IMR-90 (cell line): ENCODE data around the gene NKPD1. TPM values are rescaled to one million over a fixed set of nuclear protein-coding genes. Genes with fewer than 3 reads are reported as not detected.

Experiments used
- ATAC-seq: fragments of 200-7000 bp; cut with Tn5 transposase; 2 replicates; pipeline ENCODE4 v1.9.1; 2020; ENCODE audit warnings: low read depth, mild to moderate bottlenecking, moderate library complexity
- BruUV-seq: library from RNA; stranded (reverse); fragments of 400-500 nt; replicated peaks from 2 replicates; lab custom pipeline; 2021; lab: Mats Ljungman, UMichigan
- CTCF ChIA-PET: fragments of 300-600 bp; formaldehyde crosslinking; extraction: SDS; loops from one replicate; lab custom pipeline; 2021; ENCODE audit warnings: antibody characterized with exemption; lab: Yijun Ruan, JAX
- POLR2A ChIA-PET: fragments of 300-600 bp; sonication (Branson Sonifier 250); formaldehyde crosslinking; loops from one replicate; lab custom pipeline; 2022; ENCODE audit warnings: antibody characterized with exemption; ENCODE audit not compliant: unreplicated experiment; lab: Charles Lee
- DNase-seq: peaks from one replicate; pipeline ENCODE4 v3.0.0; 2013
- H2AFZ ChIP-seq: replicated peaks from 2 replicates; pipeline ENCODE3; 2013; ENCODE audit warnings: low read length, mild to moderate bottlenecking; ENCODE audit not compliant: poor library complexity
- H2AK5ac ChIP-seq: 2 replicates; pipeline ENCODE4 v1.6.1; 2013; ENCODE audit warnings: low read depth, low read length, inconsistent platforms
- H2AK9ac ChIP-seq: replicated peaks from 2 replicates; pipeline ENCODE3; 2013; ENCODE audit warnings: mild to moderate bottlenecking, low read depth, low read length, moderate library complexity; ENCODE audit not compliant: poor library complexity
- H2BK120ac ChIP-seq: 2 replicates; pipeline ENCODE4 v1.6.1; 2013; ENCODE audit warnings: low read depth, low read length, inconsistent platforms
- H2BK15ac ChIP-seq: 3 replicates; pipeline ENCODE4 v1.6.1; 2013; ENCODE audit warnings: low read depth, low read length, inconsistent platforms
- H2BK20ac ChIP-seq: 2 replicates; pipeline ENCODE4 v1.6.1; 2013; ENCODE audit warnings: low read depth, mild to moderate bottlenecking, inconsistent platforms, low read length, moderate library complexity
- H2BK5ac ChIP-seq: 2 replicates; pipeline ENCODE4 v1.6.1; 2013; ENCODE audit warnings: mild to moderate bottlenecking, low read depth, low read length, inconsistent platforms; ENCODE audit not compliant: poor library complexity, severe bottlenecking
- H3K14ac ChIP-seq: replicated peaks from 2 replicates; pipeline ENCODE4 v1.6.1; 2013; ENCODE audit warnings: low read depth, low read length, inconsistent platforms
- H3K18ac ChIP-seq: 2 replicates; pipeline ENCODE4 v1.6.1; 2013; ENCODE audit warnings: low read depth, low read length, control low read depth
- H3K23ac ChIP-seq: 2 replicates; pipeline ENCODE4 v1.6.1; 2013; ENCODE audit warnings: low read depth, low read length, inconsistent platforms
- H3K27ac ChIP-seq: 2 replicates; pipeline ENCODE4 v1.5.1; 2013; ENCODE audit warnings: mild to moderate bottlenecking, control low read depth, low read length; ENCODE audit not compliant: insufficient read depth
- H3K27me3 ChIP-seq: 2 replicates; pipeline ENCODE4 v1.6.1; 2013; ENCODE audit warnings: low read length; ENCODE audit not compliant: control insufficient read depth, insufficient read depth
- H3K36me3 ChIP-seq: 2 replicates; pipeline ENCODE4 v1.6.1; 2013; ENCODE audit warnings: low read length, mixed read lengths; ENCODE audit not compliant: control insufficient read depth, insufficient read depth
- H3K4ac ChIP-seq: 2 replicates; pipeline ENCODE4 v1.6.1; 2013; ENCODE audit warnings: low read depth, low read length, inconsistent platforms
- H3K4me1 ChIP-seq: 2 replicates; pipeline ENCODE4 v1.6.1; 2013; ENCODE audit warnings: low read length, mixed read lengths; ENCODE audit not compliant: control insufficient read depth, insufficient read depth
- H3K4me2 ChIP-seq: 2 replicates; pipeline ENCODE4 v1.6.1; 2013; ENCODE audit warnings: low read depth, mild to moderate bottlenecking, control low read depth, low read length, moderate library complexity
- H3K4me3 ChIP-seq: 2 replicates; pipeline ENCODE4 v1.5.1; 2013; ENCODE audit warnings: low read depth, mild to moderate bottlenecking, control low read depth, low read length, moderate library complexity; ENCODE audit not compliant: insufficient read depth
- H3K56ac ChIP-seq: 2 replicates; pipeline ENCODE4 v1.6.1; 2013; ENCODE audit warnings: low read length, inconsistent platforms; ENCODE audit not compliant: insufficient read depth; ENCODE audit errors: extremely low read depth
- H3K79me1 ChIP-seq, 2 experiments: 2 replicates each; pipeline ENCODE4 v1.6.1; 2013; ENCODE audit warnings: low read length in 2 of 2, inconsistent platforms in 1 of 2, low read depth in 1 of 2
- H3K9ac ChIP-seq: 2 replicates; pipeline ENCODE4 v1.6.1; 2013; ENCODE audit warnings: low read depth, low read length, control low read depth
- H3K9me1 ChIP-seq: 2 replicates; pipeline ENCODE4 v1.6.1; 2013; ENCODE audit warnings: low read length, inconsistent platforms; ENCODE audit not compliant: insufficient read depth
- H3K9me3 ChIP-seq: 2 replicates; pipeline ENCODE4 v1.6.1; 2013; ENCODE audit warnings: low read length; ENCODE audit not compliant: control insufficient read depth, insufficient read depth
- H4K20me1 ChIP-seq: 2 replicates; pipeline ENCODE4 v1.6.1; 2013; ENCODE audit warnings: low read length, inconsistent platforms; ENCODE audit not compliant: insufficient read depth
- H4K5ac ChIP-seq: 2 replicates; pipeline ENCODE4 v1.6.1; 2013; ENCODE audit warnings: mild to moderate bottlenecking, low read depth, low read length, control low read depth
- H4K8ac ChIP-seq, 2 experiments: 2 replicates each; pipeline ENCODE4 v1.6.1; 2013; ENCODE audit warnings: low read depth in 2 of 2, low read length in 2 of 2, control low read depth in 1 of 2, inconsistent platforms in 1 of 2
- H4K91ac ChIP-seq: 2 replicates; pipeline ENCODE4 v1.6.1; 2013; ENCODE audit warnings: low read depth, low read length, inconsistent platforms; ENCODE audit not compliant: insufficient read depth
- MAFK ChIP-seq: IDR thresholded peaks from 2 replicates; pipeline ENCODE4 v1.6.1; 2012; ENCODE audit warnings: low read depth, low read length, improper control_type of control experiment
- RFX5 ChIP-seq: IDR thresholded peaks from 2 replicates; pipeline ENCODE4 v1.8.0; 2012; ENCODE audit warnings: low read depth, mild to moderate bottlenecking, low read length, moderate library complexity
- SMC3 ChIP-seq: fragments of 150-350 bp; IDR thresholded peaks from 2 replicates; pipeline ENCODE4 v1.6.1; 2016; ENCODE audit warnings: low read depth, mild to moderate bottlenecking, antibody characterized with exemption, low read length, moderate library complexity
- WGBS, 2 experiments: methylation state at CpG; one replicate each; pipeline versions ENCODE4 v1.1.5 to v1.1.7; 2013; ENCODE audit warnings: missing lambda C conversion rate in 2 of 2; ENCODE audit not compliant: insufficient read length in 1 of 2; ENCODE audit errors: extremely low coverage in 2 of 2; 5-methylcytosine and 5-hydroxymethylcytosine counted together
- dilution Hi-C: fragments of 300-500 bp; cut with HindIII; formaldehyde crosslinking; loops from one replicate; pipeline ENCODE4 v1.14.3; 2018; ENCODE audit warnings: low sequenced_read_pairs; ENCODE audit not compliant: unreplicated experiment
- in situ Hi-C: fragments of 300-500 bp; cut with MboI; formaldehyde crosslinking; loops from 3 replicates; pipeline ENCODE4 v1.14.3; 2019; ENCODE audit warnings: low sequenced_read_pairs, inconsistent platforms, mixed read lengths
- intact Hi-C: fragments of 100-400 bp; cut with micrococcal nuclease; formaldehyde crosslinking; loops from 2 replicates; pipeline ENCODE4 v1.10.0; 2022
- polyA plus RNA-seq, 3 experiments: library from polyadenylated mRNA; depleted of rRNA; stranded (reverse); fragments of >200 nt; gene quantifications; 2 replicates each; pipeline ENCODE4 v1.2.3, GENCODE V29; 2012; ENCODE audit warnings: low replicate concordance in 1 of 3
- total RNA-seq: library from RNA; depleted of rRNA; stranded (reverse); fragments of >200 nt; gene quantifications from 2 replicates; pipeline ENCODE4 v1.2.3, GENCODE V29; 2012
- TF ChIP-seq, protein P1 (sequence below): conservative IDR thresholded peaks from 2 replicates; pipeline ENCODE4 v1.5.1; 2012; ENCODE audit warnings: mild to moderate bottlenecking, low read depth, low read length, improper control_type of control experiment
- TF ChIP-seq, protein P2 (sequence below): fragments of 150-350 bp; IDR thresholded peaks from 2 replicates; pipeline ENCODE4 v1.6.1; 2016; ENCODE audit warnings: low read depth, mild to moderate bottlenecking, low read length, moderate library complexity, borderline replicate concordance

NKPD1 gene
- total and polyA plus RNA-seq, 2 of the 4 experiments (the other 2 are of a cell fraction): under 0.01 to 0.09 TPM

DNA sequence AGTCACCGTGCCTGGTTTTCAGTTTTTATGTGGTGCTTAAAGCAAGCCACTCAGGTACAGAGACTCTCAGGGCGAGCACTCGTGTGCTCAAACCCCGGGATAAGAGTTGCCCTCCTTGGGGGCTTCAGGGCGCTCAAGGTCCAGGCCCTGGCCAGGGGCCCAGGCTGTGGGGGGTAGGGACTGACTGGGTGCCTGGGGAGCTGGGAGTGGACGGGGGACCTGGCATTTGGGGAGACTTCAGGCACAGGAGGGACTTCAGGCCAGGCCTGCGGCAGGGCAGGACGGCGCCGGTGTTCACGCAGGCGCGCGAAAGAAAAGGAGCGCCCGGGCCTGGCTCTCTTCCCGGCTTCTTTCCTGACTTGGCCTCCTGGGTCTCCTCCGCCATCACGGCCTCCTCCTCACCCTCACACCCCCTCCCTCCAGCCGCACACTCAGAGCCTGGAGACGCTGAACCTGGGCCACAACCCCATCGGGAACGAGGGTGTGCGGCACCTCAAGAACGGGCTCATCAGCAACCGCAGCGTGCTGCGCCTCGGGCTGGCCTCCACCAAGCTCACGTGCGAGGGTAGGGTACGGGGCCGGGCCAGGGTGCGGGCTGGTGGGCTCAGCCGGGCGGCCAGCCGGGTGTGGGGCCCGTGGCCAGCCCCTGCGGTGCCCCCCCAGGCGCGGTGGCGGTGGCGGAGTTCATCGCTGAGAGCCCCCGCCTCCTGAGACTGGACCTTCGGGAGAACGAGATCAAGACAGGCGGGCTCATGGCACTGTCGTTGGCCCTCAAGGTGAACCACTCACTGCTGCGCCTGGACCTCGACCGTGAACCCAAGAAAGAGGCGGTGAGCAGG lies 16.1 kb downstream of the NKPD1 start:
- Histone ChIP-seq H2BK15ac (no peak overlapping the region), H3K4ac (no peak overlapping the region), H3K23ac (no peak overlapping the region), H3K36me3 (peaks cover 45% of the 10 kb centered on the region), H2AFZ (no peak overlapping the region), H3K4me2 (no peak overlapping the region), H3K9me3 (no peaks in the 10 kb centered on the region), H2BK20ac (no peak overlapping the region), H3K14ac (no peak overlapping the region), H2AK9ac (no peak overlapping the region), H3K9me1 (no peaks in the 10 kb centered on the region), H2BK120ac (no peak overlapping the region), H3K79me1 (peaks cover 2 to 9% of the 10 kb centered on the region in 2 experiments; a peak in 1 of 4 replicates), H3K4me1 (no peaks in the 10 kb centered on the region), H4K91ac (no peak overlapping the region), H3K27me3 (no peaks in the 10 kb centered on the region), H3K18ac (no peak overlapping the region), H3K27ac (no peak overlapping the region), H2AK5ac (no peak overlapping the region), H4K20me1 (no peaks in the 10 kb centered on the region; the same call in 1 of the 2 replicates), H4K8ac (no peak overlapping the region), H2BK5ac (no peak overlapping the region), H3K4me3 (no peak overlapping the region), H4K5ac (no peak overlapping the region), H3K56ac (no peak overlapping the region), H3K9ac (no peak overlapping the region)
- dilution Hi-C loops: no loop called here
- ATAC-seq (no peak), DNase-seq (no peak)
- 94% methylated on average over 27 of the region's 53 CpGs; no CpG with 5 or more reads in 1 of the 2 experiments for WGBS, 2 experiments
- intact Hi-C loops: no loop called here
- TF ChIP-seq MAFK: no peak
- no peak for TF ChIP-seq RFX5
- no peak for TF ChIP-seq SMC3
- TF ChIP-seq, protein P1, sequence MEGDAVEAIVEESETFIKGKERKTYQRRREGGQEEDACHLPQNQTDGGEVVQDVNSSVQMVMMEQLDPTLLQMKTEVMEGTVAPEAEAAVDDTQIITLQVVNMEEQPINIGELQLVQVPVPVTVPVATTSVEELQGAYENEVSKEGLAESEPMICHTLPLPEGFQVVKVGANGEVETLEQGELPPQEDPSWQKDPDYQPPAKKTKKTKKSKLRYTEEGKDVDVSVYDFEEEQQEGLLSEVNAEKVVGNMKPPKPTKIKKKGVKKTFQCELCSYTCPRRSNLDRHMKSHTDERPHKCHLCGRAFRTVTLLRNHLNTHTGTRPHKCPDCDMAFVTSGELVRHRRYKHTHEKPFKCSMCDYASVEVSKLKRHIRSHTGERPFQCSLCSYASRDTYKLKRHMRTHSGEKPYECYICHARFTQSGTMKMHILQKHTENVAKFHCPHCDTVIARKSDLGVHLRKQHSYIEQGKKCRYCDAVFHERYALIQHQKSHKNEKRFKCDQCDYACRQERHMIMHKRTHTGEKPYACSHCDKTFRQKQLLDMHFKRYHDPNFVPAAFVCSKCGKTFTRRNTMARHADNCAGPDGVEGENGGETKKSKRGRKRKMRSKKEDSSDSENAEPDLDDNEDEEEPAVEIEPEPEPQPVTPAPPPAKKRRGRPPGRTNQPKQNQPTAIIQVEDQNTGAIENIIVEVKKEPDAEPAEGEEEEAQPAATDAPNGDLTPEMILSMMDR: no peak
- TF ChIP-seq, protein P2, sequence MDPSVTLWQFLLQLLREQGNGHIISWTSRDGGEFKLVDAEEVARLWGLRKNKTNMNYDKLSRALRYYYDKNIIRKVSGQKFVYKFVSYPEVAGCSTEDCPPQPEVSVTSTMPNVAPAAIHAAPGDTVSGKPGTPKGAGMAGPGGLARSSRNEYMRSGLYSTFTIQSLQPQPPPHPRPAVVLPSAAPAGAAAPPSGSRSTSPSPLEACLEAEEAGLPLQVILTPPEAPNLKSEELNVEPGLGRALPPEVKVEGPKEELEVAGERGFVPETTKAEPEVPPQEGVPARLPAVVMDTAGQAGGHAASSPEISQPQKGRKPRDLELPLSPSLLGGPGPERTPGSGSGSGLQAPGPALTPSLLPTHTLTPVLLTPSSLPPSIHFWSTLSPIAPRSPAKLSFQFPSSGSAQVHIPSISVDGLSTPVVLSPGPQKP: no peak
- BruUV-seq: no TSS peak
- in situ Hi-C loops: no loop called here
- ChIA-PET CTCF (no interaction called here), POLR2A (no interaction called here)
